Stimulated activated CD4-positive, alpha-beta T cell treated with anti-CD3 and anti-CD28 coated beads, TNF-alpha, amount 100 ng/mL, for 4 hours (primary cell): ENCODE data around the gene NDUFS6.

Source experiments
- DNase-seq, 3 experiments: peaks; one replicate each; pipeline ENCODE4 v3.0.0-alpha.2; 2020; ENCODE audit warnings: low read depth in 3 of 3

The NDUFS6 gene

GRCh38 chr5:1851290-1851934, 50.2 kb downstream of the NDUFS6 start:
- no peak for DNase-seq

- DNase-seq = no peak
Measured at GRCh38 chr5:1852324-1852947, 51.2 kb downstream of the NDUFS6 start.

- DNase-seq = no peak
Measured at GRCh38 chr5:1853531-1853930, 52.3 kb downstream of the NDUFS6 start.

GRCh38 chr5:1855075-1855474, 53.9 kb downstream of the NDUFS6 start:
- no peak for DNase-seq

- no peak for DNase-seq
Measured at GRCh38 chr5:1855596-1855995, 54.4 kb downstream of the NDUFS6 start.

- DNase-seq = no peak
Measured at GRCh38 chr5:1856596-1857255, 55.5 kb downstream of the NDUFS6 start.

- DNase-seq = no peak
Measured at GRCh38 chr5:1857256-1857600, 56.0 kb downstream of the NDUFS6 start.

- no peak for DNase-seq
Measured at GRCh38 chr5:1858436-1858835, 57.2 kb downstream of the NDUFS6 start.

GRCh38 chr5:1859099-1859498, 57.9 kb downstream of the NDUFS6 start:
- DNase-seq = no peak

GRCh38 chr5:1860021-1860610, 58.9 kb downstream of the NDUFS6 start:
- no peak for DNase-seq

- DNase-seq = no peak
Measured at GRCh38 chr5:1860949-1861348, 59.7 kb downstream of the NDUFS6 start.

- no peak for DNase-seq
Measured at GRCh38 chr5:1864896-1865440, 63.8 kb downstream of the NDUFS6 start.

- no peak for DNase-seq
Measured at GRCh38 chr5:1865486-1865885, 64.3 kb downstream of the NDUFS6 start.
